DMS153 treated with DMSO at 0.1 percent for 48 hours (cell line): ENCODE results near the gene KLK1.
"Not testable (repeated sequence)": the region's sequence is repeated elsewhere in the genome, so short reads cannot be mapped to it uniquely, and the experiment has no call there.

Source experiments
- DNase-seq: peaks from one replicate; lab custom pipeline; 2025; ENCODE audit not compliant: unreplicated experiment; lab: John Stamatoyannopoulos, UW

The KLK1 gene

GRCh38 chr19:50794074-50794875 is 29.3 kb downstream of the KLK1 start:
- peak; percentile 28 for DNase-seq

- no peak for DNase-seq
Measured at GRCh38 chr19:50793558-50794065, 30.0 kb downstream of the KLK1 start.

- no peak for DNase-seq
Measured at GRCh38 chr19:50792272-50793250, 31.0 kb downstream of the KLK1 start.

GRCh38 chr19:50791594-50792271 is 31.9 kb downstream of the KLK1 start:
- DNase-seq: no peak

GRCh38 chr19:50790922-50791467 is 32.6 kb downstream of the KLK1 start:
- no peak for DNase-seq

GRCh38 chr19:50790396-50790795 is 33.2 kb downstream of the KLK1 start, which contains the start of gene ACP4:
ACP4 (plus strand) TSS chr19:50790415; CDS start chr19:50790415, 0 bp downstream.
- no peak for DNase-seq

- DNase-seq: no peak
Measured at GRCh38 chr19:50785329-50785728, 38.3 kb downstream of the KLK1 start.

GRCh38 chr19:50784710-50785109 is 38.9 kb downstream of the KLK1 start:
- no peak for DNase-seq

GRCh38 chr19:50783848-50784152 is 39.8 kb downstream of the KLK1 start:
- DNase-seq: not testable (repeated sequence)

GRCh38 chr19:50780753-50781435 is 42.7 kb downstream of the KLK1 start:
- no peak for DNase-seq

- no peak for DNase-seq
Measured at GRCh38 chr19:50779504-50780457, 43.8 kb downstream of the KLK1 start.

- no peak for DNase-seq
Measured at GRCh38 chr19:50778906-50779430, 44.6 kb downstream of the KLK1 start.

- DNase-seq: no peak
Measured at GRCh38 chr19:50777830-50778303, 45.7 kb downstream of the KLK1 start.

- DNase-seq: no peak
Measured at GRCh38 chr19:50777261-50777660, 46.3 kb downstream of the KLK1 start.

GRCh38 chr19:50776131-50776530 is 47.5 kb downstream of the KLK1 start:
- DNase-seq: no peak

GRCh38 chr19:50773454-50773853 is 50.1 kb downstream of the KLK1 start:
- not testable (repeated sequence) for DNase-seq

- not testable (repeated sequence) for DNase-seq
Measured at GRCh38 chr19:50772912-50773311, 50.7 kb downstream of the KLK1 start.

- no peak for DNase-seq
Measured at GRCh38 chr19:50772476-50772875, 51.1 kb downstream of the KLK1 start.

- no peak for DNase-seq
Measured at GRCh38 chr19:50770888-50771287, 52.7 kb downstream of the KLK1 start.
